GM19035 (cell line): ENCODE data around the gene TMEM200B.
"Not testable (repeated sequence)": the region's sequence is repeated elsewhere in the genome, so short reads cannot be mapped to it uniquely, and the experiment has no call there.

Source experiments
- ATAC-seq: cut with Tn5 transposase; IDR thresholded peaks from one replicate; pipeline ENCODE4 v1.9.1; 2021; ENCODE audit not compliant: unreplicated experiment

Gene TMEM200B

DNA sequence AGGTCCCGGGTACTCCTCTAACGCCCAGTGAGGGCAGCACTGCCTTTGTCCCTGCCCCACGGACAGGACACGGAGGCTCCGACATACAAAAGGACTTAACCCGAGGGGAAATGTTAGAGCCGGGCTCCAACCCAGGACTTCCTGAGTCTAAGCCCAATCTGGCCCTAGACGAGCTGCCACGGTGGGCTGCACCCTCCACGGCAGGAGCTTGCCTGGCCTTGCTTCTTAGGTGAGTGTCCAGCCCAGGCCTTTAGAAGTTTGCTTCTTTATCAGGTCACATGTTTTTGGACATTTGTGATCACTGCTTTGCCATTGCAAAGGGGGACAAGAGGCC is 11.0 kb upstream of the TMEM200B start:
- ATAC-seq: no peak

DNA sequence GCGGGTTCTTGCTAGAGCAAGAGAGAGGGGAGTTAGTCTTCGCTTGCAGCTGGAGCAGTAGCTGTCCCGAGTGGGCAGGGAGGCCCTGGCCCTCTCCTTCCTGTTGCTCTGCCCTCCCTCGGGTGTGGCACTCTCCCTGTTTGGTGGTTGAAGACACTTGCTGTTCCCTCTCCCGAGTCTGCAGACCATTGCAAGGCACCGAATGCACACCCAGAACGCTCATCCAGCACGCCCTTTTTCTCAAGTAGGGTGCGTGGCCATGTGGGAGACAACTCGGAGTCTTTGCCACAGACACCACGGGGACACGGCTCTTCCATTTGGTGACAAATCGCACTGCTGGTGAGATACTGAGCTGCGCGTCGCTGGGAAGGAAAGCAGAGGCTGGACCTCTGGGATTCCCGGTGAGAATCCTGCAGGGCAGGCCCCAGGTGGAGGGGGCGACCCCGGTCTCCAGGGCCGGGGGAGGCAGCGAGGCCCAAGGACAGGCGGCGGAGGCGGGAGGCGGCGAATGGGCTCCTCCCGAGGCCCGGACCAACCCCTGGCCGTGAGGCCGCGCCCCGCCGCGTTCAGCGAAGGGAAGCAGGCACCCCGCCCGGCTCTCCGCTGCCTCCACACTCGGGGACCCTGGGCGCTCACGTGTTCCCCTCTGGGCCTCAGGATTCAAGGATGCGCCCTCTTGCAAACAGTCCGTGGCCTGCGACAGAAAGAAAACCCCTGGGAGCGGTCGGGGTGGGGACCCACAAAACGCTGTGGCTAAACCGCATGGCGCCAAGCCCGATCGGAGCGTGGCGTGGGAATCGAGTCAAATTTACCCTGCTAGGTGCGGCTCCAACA is 10.4 kb upstream of the TMEM200B start:
- no peak for ATAC-seq

DNA sequence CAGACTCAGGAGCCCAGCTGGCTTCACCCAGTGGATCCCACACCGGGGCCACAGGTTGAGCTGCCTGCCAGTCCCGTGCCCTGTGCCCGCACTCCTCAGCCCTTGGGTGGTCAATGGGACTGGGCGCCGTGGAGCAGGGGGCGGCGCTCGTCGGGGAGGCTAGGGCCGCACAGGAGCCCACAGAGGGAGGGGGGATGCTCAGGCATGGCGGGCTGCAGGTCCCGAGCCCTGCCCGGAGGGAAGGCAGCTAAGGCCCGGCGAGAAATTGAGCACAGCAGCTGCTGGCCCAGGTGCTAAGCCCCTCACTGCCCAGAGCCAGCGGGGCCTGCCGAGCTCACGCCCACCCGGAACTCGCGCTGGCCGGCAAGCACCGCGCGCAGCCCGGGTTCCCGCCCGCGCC is 7.4 kb upstream of the TMEM200B start:
- not testable (repeated sequence) for ATAC-seq

DNA sequence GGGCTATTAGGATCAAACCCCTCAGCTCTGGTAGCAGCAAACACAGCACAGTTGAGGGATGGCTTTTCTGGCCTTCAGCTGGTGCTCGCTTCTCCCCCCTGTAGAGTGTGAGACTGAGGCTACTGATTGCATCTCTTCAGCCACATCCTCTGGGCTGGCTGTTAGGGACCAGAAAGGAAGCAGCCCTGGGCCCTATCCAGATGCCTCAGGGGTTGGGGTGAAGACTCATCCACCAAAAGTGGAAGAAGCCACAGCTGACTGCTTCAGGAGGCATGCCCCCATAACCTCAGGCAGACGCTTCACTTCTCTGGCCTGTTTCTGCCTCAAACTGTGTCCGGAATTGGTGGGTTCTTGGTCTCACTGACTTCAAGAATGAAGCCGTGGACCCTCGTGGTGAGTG is 6.2 kb upstream of the TMEM200B start:
- ATAC-seq: no peak

DNA sequence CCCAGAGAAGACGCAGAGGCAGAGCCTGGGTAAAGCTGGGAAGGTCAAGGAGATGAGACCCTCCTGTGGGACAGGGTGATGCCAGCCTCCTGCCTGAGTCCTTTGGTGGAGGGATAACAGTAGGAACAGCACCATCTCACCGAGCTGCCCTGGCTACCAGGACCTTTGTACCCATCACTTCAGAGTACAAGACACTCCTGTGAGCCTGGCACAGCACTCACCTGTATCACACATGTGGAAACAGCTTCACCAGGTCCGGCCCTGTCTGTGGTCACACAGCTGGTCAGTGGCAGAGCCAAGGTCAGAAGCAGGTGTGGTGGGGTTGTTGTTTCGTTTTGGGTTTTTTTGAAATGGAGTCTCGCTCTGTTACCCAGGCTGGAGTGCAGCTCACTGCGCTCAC is 5.0 kb upstream of the TMEM200B start:
- no peak for ATAC-seq

DNA sequence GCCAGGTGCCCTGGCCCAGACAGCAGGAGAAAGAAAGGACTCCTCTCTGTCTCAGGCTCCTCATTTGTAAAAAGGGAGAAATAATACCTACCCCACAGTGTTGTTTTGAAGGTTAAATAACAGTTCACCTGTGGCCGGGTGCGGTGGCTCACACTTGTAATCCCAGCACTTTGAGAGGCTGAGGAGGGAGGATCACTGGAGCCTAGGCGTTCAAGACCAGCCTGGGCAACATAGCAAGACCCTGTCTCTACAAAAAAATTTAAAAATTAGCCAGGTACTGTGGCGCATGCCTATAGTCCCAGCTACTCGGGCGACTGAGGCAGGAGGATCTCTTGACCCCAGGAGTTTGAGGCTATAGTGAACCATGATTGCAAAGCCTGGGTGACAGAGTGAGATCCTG is 2.5 kb upstream of the TMEM200B start:
- no peak for ATAC-seq

DNA sequence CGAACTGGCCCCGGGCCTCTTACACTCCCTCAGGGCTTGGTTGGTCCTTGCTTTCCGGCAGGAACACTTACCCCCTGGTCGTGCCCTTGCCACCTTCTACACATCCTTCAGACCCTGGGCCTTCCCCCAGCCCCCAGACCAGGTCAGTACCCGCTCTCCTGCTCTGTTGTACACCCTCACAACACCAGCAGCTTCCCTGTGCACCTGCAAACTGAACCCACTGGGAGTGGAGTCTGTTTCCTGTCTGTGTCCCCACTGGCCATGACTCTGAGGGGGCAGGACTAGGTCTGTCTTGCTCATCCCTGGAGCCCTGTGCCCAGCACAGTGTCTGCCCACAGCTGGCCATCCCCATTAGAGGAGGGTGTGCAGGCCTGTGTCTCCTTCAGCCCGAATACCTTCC is 2.1 kb upstream of the TMEM200B start:
- no peak for ATAC-seq

DNA sequence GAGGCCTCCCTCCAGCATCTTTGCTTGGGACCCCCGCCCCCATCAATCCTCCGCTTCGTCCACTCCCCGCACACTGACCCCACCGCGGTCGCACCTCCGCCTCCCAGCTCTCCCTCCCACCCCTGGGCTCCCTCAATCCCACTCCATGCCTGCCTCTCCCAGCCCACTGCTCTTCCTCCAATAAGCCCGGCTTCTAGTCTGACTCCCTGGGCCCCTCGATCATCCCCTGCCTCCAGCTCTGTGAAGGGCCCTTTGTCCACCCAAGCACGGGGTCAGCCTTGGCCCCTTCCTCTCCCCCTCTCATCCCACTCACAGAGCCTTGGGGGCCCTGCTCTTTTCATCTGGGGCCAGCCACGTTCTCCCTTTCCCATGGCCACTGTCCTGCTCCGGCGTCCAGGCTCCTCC is 1.5 kb upstream of the TMEM200B start:
- no peak for ATAC-seq

DNA sequence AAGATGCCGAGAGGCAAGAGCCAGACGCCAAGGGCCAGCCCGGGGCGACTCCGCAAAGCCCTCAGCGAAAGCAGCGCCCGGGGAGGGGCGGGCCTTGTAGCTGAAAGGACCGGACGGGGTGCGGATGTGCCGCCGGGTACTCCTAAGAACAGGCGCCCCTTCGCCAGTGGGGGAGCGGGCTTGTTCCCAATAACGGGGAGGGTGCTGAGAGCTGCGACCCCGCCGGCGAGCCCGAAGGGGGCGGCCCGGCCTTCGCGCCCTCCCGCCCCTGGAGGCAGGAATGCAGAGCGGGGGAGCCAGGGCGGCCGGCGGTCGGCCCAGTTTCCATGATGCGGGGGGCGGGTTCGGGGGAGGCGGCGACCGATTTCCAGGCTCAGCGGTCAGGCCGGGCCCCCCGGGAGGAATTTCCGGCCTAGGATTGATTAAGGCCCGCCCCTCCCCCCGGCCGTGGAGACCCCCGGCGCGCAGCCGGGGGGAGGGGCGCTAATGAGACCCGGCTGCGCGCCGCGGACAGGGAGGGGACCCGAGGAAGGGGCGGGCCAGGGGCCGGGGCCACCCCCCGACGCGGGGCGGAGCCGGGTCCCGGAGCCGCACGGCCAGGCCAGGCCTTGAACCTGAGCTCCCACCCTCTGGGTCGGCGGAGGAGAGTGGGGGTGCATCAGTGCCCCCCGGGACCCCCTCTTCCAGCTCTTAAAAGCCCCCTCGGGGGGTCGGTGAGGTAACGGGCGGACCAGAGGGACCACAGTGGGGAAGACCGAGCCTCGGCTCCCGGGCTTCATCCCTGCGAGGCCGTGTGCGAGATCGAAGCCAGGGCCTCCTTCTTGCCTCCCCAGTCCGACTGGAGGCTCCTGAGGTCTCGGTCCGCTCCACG is 898 bp upstream of the TMEM200B start:
- ATAC-seq: no peak

DNA sequence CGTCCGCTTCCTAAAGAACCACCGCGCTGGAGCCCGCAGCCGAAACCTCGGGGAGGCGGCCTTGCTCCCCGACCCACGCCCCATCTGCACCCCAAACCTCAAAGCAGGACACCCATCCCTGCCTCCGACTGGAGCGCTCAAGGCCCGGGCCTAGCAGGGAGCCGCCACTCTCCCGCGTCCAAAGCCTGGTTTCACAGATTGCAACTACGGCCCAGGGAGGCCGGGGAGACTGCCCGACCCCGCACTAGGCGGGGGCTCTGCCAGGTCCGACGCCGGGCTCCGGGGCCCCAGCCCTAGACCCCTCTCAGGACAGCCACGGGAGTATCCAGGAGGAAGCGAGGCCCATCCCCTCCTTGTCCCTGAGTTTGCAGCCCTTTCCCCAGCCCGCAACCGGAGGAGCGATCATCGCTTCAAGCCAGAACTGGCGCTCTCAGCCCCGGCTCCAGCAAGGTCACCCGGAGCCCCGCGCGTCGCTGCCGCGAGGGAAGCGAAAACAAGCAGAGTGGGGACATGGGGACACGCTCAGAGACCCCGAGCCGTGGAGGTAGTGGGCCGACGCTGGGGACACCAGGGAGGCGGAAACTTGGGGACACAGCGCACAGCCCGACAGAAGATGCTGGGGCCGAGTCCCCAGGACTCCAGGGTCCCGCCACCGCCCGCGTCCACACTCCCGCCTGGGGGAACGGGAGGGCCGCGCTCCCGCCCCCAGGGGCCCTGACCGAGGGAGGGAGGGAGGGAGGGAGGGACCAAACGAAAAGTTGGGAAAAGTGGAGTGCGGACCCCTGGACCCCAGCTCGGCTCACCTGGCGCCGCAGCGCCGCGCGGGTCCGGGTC is 433 bp downstream of the TMEM200B start:
- no peak for ATAC-seq

DNA sequence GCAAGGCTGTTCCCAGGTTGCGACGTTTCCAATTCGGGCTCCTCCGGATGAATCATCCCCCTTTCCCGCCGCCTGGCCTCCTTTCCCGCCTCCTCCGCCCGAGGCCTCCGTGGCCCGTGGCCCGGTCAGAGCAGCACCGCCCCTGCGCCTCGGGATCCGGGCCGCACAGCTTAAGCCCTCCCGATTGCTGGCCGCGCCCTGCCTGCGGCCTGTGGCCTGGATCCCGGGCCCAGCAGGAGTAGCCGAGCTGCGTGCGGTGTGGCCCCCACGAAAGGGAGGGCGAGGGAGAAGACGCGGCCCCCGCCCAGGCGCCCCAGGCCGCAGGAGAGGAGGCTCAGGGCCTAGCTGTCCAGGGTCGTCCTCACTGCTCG is 1.0 kb downstream of the TMEM200B start:
- no peak for ATAC-seq

DNA sequence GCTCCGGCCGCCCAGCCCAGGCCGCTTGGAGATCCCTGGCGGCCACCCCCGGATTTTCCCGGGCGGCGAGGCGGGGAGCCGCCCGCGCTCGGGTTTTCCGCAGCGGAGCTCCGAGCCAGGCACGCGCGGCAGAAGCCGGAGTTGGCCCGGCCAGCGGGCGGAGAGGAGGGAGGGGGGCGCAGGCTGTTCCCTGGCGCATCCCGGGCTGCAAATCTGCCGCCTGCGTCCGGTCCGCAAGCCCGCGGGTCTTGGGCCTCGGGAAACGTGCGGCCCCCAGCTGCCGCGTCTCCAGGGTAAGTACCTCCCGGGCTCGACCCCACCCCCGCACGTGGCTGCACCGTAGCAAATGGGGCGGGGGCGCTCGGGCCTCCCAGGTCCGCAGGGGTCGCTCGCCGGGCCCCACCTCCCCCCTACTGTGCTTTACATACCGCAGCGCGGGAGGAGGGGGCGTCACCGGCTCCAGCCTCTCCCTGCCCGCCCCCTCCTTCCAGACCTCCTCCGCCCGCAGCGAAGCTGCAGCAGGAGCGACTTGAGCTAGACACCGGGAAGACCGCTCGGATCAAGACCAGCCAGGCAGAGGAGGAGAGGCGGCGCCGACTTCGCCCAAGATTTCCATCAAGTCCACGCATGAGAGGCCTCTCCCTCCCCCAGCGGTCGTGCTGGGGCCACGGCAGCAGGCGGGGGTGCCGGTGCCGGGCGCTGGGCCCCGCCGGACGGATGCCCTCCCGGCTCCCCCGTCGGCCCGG is 1.6 kb downstream of the TMEM200B start:
- ATAC-seq: no peak

DNA sequence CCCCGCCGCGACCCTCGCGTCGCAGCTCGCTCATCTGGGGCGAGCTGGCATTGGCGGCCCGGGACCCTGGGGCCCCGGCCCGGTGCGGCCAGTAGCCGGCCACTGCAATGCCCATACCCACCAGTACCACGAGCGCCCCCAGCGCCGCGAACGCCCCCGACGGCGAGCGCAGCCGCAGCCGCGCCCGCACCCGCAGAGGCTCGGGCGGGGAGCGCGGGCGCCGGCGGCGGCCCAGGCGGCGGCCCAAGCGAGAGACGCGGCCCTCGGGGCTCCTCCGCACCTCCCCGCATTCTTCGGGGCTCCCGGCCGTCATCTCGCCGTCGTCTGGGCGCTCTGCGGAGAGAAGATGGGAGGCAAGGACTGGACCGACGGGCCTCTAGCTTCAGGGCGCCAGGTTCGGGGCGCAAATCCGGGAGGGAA is 2.2 kb downstream of the TMEM200B start:
- ATAC-seq: no peak

DNA sequence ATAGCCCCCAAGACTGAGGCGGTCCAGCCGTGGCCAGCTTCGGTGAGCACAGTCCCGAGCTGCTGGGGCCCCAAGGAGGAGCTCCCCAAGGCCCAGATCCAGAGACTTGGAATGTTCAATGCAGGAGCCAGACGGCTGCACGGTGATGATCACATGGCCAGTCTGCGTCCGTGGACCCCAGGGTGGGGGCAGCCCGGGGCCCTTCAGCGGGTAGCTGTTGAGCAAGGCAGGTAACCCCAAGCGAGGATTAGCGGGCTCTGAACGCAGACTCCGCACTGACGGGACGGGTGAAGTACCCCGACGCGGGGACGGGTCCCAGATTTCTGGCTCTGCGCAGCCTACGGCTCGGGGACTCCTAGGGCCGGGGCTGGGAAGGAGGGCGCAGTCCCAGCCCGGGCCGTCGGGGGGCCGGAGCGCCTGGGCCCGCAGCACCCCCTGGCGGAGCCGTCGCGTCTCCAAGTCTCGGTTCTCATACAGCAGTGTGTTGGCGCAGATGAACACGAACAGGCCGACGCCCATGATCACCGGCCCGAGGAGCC is 2.7 kb downstream of the TMEM200B start:
- no peak for ATAC-seq

DNA sequence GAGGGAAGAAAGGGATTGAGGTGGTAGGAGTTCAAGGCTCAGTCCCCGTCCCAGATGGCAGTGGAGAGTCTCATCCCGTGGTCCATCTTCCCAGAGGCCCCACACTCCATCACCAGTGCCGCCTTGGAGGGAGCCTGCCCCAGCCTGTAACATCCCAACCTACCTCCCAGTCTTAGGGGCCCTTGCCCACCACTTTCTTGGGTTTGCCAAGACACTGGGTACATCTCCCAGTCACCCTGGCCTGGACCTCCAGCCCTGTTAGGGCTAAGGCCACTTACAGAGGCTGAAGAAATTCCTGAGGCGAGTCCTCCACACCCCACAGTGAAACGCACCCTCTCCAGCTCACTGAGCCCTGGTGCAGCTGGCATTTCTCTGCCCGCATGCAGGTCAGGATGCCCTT is 3.3 kb downstream of the TMEM200B start:
- no peak for ATAC-seq

DNA sequence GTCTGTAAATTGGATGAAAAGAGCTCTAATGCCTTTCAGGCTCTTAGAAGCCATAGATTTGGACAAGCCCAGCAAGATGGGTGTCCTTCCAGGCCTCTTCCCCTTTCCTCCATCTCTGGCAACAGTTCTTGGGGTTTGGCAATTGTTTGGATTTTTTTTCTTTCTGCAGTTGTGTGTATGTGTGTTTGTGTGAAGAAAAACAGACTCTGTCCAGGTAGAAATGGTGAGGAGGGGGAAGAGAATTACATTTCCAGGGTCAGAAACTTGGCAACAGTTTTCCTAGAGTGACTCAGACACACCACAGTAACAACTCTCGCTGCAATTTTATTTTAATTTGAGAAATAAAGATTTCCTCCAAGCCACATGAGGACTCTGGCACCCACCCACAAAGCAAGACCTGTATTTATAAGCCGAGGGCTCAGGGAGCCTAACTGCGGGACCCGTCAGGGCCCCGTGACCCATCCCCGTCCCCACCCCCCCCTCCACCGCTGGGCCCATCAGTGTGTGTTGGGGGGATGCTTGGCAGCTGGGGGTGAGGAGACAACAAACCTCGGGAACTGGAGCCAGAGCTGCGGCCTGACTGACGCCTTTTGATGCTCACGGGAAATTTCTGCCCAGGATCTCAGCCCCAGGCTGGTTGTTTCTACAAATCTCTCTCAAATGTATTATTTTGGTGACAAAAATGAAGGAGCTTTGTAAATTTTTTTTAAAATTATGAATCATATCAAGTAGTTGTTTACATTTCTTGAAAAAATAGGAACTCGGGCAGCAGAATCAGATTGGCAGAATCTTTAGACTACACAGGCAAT is 4.4 kb downstream of the TMEM200B start:
- no peak for ATAC-seq

DNA sequence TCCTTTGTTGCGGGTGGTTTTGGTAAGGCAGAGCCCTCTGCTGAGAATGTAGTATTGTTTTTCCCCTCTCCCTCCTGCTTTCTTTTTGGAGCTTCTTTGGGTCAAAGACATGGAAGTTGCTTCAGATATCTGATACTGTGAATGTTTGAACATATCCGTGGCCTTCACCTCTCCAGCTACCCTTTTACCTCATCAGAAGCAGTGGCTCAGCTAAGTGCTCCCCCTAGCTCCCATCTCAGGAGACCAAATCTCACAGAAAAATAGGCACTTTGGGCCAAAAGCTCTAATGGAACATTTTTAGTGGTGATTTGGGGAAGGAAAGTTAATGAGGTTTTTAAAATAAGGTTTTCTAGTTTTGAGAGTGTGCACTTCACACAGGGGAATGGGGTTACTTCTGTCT is 6.3 kb downstream of the TMEM200B start:
- ATAC-seq: no peak

DNA sequence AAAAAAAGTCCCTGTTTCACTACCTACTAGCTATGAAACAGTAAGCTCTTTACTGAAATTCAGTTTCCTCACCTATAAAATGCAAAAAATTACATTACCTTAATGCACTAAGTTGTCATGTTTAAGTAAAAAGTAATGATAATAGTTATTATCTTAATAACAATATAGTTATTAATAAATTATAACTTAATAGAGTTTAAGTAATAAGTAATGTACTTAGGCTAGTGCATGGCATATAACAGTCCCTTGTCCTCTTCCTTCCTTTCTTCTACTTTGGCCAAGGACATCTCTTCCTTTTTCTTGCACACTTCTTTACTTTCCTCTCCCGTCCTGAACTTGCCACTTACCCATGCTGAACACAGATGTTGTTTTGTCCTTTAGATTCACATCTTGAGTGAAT is 9.0 kb downstream of the TMEM200B start:
- no peak for ATAC-seq

DNA sequence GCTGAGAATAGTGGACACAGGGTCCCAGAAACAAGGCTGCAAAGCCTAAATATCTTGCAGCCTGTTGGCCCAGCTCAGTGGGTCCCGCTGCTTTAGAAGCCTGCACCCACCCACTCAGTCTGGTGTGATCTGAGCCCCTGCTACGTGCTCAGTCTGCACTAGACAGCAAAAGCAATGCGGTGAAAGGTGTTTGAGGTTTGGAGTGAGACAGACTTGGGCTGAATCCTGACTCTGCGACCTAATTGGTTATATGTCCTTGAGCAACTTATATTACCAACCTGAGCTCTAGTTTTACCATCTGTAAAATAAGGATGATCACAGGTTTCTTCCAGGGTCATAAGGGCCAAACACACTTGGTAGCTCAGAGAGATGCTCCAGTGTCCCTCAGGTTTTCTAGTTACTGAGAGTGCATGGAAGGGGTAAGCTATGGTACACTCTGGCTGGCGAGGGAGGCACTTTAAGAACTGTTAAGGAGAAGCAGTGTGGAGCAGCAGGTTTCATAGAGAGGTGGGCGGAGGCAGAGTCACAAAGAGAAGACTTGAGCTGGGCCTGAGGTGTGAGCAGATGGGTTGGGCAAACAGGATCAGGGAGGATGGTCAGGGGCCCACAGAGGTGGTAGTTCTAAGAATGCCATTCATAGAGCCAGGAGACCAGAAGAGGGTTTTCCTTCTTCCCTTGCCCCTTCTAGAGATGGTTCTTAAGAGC is 10.1 kb downstream of the TMEM200B start:
- ATAC-seq: no peak
